CD14-positive monocyte (primary cell): ENCODE measurements around the gene HSPA2. TPM values are rescaled to one million over a fixed set of nuclear protein-coding genes. Genes with fewer than 3 reads are reported as not detected.
"Not testable (repeated sequence)": the region's sequence is repeated elsewhere in the genome, so short reads cannot be mapped to it uniquely, and the experiment has no call there.

Experiments
- DNase-seq, 3 donors: peaks; one replicate each; pipeline ENCODE4 v3.0.0-alpha.2; 2011 to 2022
- H2AFZ ChIP-seq: 2 replicates; pipeline ENCODE4 v1.6.0; 2012; ENCODE audit warnings: mild to moderate bottlenecking, low read depth, low read length, inconsistent platforms; ENCODE audit not compliant: insufficient read depth, poor library complexity, severe bottlenecking
- H3K27ac ChIP-seq, 2 donors: 1 replicate in 1 of 2; 2 replicates in 1 of 2; pipeline ENCODE4 v1.5.1; 2012 to 2013; ENCODE audit warnings: low read length in 2 of 2, control low read depth in 1 of 2, inconsistent platforms in 1 of 2, low read depth in 1 of 2, mild to moderate bottlenecking in 1 of 2
- H3K27me3 ChIP-seq, 2 donors: one replicate each; pipeline versions ENCODE4 v1.6.0 to v1.6.1; 2011 to 2013; ENCODE audit warnings: low read length in 2 of 2; ENCODE audit not compliant: control insufficient read depth in 2 of 2, insufficient read depth in 2 of 2
- H3K36me3 ChIP-seq, 2 donors: replicated peaks in 1 of 2; 1 replicate in 1 of 2; 2 replicates in 1 of 2; pipeline versions ENCODE4 v1.5.1 to v1.6.1; 2012 to 2013; ENCODE audit warnings: low read length in 2 of 2, control low read depth in 1 of 2, inconsistent platforms in 1 of 2, mild to moderate bottlenecking in 1 of 2; ENCODE audit not compliant: insufficient read depth in 2 of 2, control insufficient read depth in 1 of 2
- H3K4me1 ChIP-seq, 2 donors: 1 replicate in 1 of 2; 2 replicates in 1 of 2; pipeline versions ENCODE4 v1.5.1 to v1.6.1; 2012 to 2013; ENCODE audit warnings: low read length in 2 of 2, control low read depth in 1 of 2, inconsistent platforms in 1 of 2, mild to moderate bottlenecking in 1 of 2, moderate library complexity in 1 of 2; ENCODE audit not compliant: insufficient read depth in 2 of 2, control insufficient read depth in 1 of 2
- H3K4me2 ChIP-seq: replicated peaks from 2 replicates; pipeline ENCODE3; 2012; ENCODE audit warnings: low read length, moderate library complexity, mild to moderate bottlenecking; ENCODE audit not compliant: poor library complexity, severe bottlenecking; ENCODE audit errors: extremely low read depth
- H3K4me3 ChIP-seq, 3 experiments: fragments of 200-600 bp in 1 of 3; sonication (generic) in 1 of 3; replicated peaks in 1 of 3; 1 replicate in 2 of 3; 2 replicates in 1 of 3; pipeline ENCODE4 v1.5.1; 2011 to 2013; ENCODE audit warnings: low read length in 3 of 3, mild to moderate bottlenecking in 3 of 3, control low read depth in 2 of 3, low read depth in 2 of 3, inconsistent platforms in 1 of 3, moderate library complexity in 1 of 3
- H3K79me2 ChIP-seq: 2 replicates; pipeline ENCODE4 v1.6.0; 2012; ENCODE audit warnings: mild to moderate bottlenecking, control low read depth, inconsistent platforms, low read length, moderate library complexity; ENCODE audit not compliant: insufficient read depth
- H3K9ac ChIP-seq: 2 replicates; pipeline ENCODE4 v1.6.0; 2017; ENCODE audit warnings: low read length, mild to moderate bottlenecking; ENCODE audit not compliant: insufficient read depth, poor library complexity, severe bottlenecking
- H3K9me3 ChIP-seq, 2 donors: replicated peaks in 1 of 2; 1 replicate in 1 of 2; 2 replicates in 1 of 2; pipeline versions ENCODE4 v1.5.1 to v1.6.1; 2012 to 2013; ENCODE audit warnings: low read length in 2 of 2, control low read depth in 1 of 2; ENCODE audit not compliant: control insufficient read depth in 1 of 2, insufficient read depth in 1 of 2
- H4K20me1 ChIP-seq: 2 replicates; pipeline ENCODE4 v1.6.0; 2012; ENCODE audit warnings: mild to moderate bottlenecking, low read length, control low read depth, moderate library complexity; ENCODE audit not compliant: insufficient read depth
- H3K27ac Mint-ChIP-seq, 7 donors: one replicate each; pipeline ENCODE4 v1.8.0; 2020; ENCODE audit warnings: mild to moderate bottlenecking in 7 of 7, mixed read lengths in 7 of 7, moderate library complexity in 6 of 7, inconsistent platforms in 2 of 7
- H3K27me3 Mint-ChIP-seq, 3 donors: one replicate each; pipeline ENCODE4 v1.8.0; 2021 to 2022; ENCODE audit warnings: low read depth in 3 of 3, mild to moderate bottlenecking in 3 of 3, mixed read lengths in 3 of 3, moderate library complexity in 3 of 3, inconsistent platforms in 1 of 3
- H3K36me3 Mint-ChIP-seq, 2 donors: one replicate each; pipeline ENCODE4 v1.8.0; 2020; ENCODE audit warnings: mixed read lengths in 2 of 2, inconsistent platforms in 1 of 2, mild to moderate bottlenecking in 1 of 2
- H3K4me1 Mint-ChIP-seq: one replicate; pipeline ENCODE4 v1.8.0; 2020; ENCODE audit warnings: mild to moderate bottlenecking, mixed read lengths
- H3K4me3 Mint-ChIP-seq, 2 donors: one replicate each; pipeline ENCODE4 v1.8.0; 2020; ENCODE audit warnings: mild to moderate bottlenecking in 2 of 2, mixed read lengths in 2 of 2, moderate library complexity in 1 of 2
- H3K9me3 Mint-ChIP-seq, 7 donors: one replicate each; pipeline ENCODE4 v1.8.0; 2020 to 2022; ENCODE audit warnings: mixed read lengths in 7 of 7, mild to moderate bottlenecking in 6 of 7, moderate library complexity in 6 of 7, inconsistent platforms in 2 of 7
- CTCF ChIP-seq: fragments of 200-600 bp; IDR thresholded peaks from one replicate; pipeline ENCODE4 v1.8.0; 2022; ENCODE audit warnings: antibody characterized with exemption, mild to moderate bottlenecking
- WGBS: methylation state at CpG from one replicate; pipeline ENCODE4 v1.1.5; 2013; ENCODE audit warnings: missing lambda C conversion rate; ENCODE audit not compliant: insufficient coverage; 5-methylcytosine and 5-hydroxymethylcytosine counted together
- intact Hi-C, 2 donors: fragments of 100-400 bp; cut with micrococcal nuclease; formaldehyde crosslinking; loops; one replicate each; pipeline versions ENCODE4 v1.15.0 to v1.15.1; 2023
- polyA plus RNA-seq, 3 donors: library from polyadenylated mRNA; depleted of rRNA in 1 of 3; unstranded in 2 of 3; stranded (reverse) in 1 of 3; fragments of 300-500 nt in 2 of 3; fragments of >200 nt in 1 of 3; fragmentation: Illumina TruSeq in 2 of 3; gene quantifications; 1 replicate in 2 of 3; 2 replicates in 1 of 3; pipeline ENCODE4 v1.2.3, GENCODE V29; 2012 to 2021

HSPA2 gene
- polyA plus RNA-seq, 3 donors = 0.17 to 0.41 TPM; not detected in 1

DNA sequence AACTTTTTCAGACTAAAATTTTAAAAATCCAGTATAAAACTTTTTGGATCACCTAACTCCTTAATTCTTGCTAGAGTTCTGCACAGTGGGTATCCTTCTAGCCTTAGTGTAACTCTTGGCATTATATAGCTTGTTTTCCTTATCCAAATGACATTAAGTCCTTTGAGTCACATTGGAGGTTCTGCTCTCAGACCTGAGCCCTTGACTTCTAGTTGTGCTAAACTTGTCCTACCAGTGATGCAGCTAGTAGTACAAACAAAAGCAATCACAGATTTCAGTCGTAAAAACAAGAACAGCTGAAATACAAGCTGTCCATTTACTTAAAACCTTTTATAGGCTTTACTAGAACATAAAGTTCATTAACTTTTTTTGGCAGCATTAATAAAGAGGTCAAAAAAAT lies 25.5 kb upstream of the HSPA2 start:
- Histone ChIP-seq H3K4me3 (no peak overlapping the region), H2AFZ (no peak overlapping the region), H4K20me1 (peaks cover 100% of the 10 kb centered on the region), H3K27ac (no peak overlapping the region), H3K4me2 (no peak overlapping the region), H3K27me3 (no peaks in the 10 kb centered on the region), H3K4me1 (peaks cover 18 to 22% of the 10 kb centered on the region in 2 donors), H3K9me3 (no peaks in the 10 kb centered on the region), H3K36me3 (no peaks in the 10 kb centered on the region), H3K79me2 (peaks cover 98% of the 10 kb centered on the region), H3K9ac (no peak overlapping the region)
- DNase-seq = no peak
- Mint-ChIP-seq H3K36me3 (peaks cover 3 to 4% of the 10 kb centered on the region in 2 donors), H3K27ac (no peak overlapping the region), H3K27me3 (no peaks in the 10 kb centered on the region), H3K4me1 (peaks cover 21% of the 10 kb centered on the region), H3K4me3 (no peak overlapping the region), H3K9me3 (no peaks in the 10 kb centered on the region)
- no peak for TF ChIP-seq CTCF
- WGBS = no CpG with 5 or more reads among the region's 1 CpG
- intact Hi-C loops = no loop called here

DNA sequence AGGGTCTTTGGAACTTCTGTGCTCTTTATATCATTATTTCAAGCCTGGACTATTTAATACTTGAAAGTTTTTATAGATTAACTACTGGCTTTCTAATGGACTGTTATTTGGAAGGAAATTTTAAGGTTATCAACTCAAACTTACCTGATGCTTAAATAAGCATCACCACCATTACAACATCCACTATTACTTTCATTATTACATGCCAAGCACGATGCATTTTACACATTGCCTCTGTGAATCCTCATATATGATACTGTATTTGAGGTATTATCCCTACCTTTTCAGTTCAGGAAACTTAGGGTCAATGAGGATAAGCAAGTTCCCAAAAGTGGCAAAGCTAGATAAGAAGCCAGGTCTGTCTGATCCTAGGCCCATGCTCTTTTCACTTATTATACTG lies 23.6 kb upstream of the HSPA2 start:
- no peaks in the 10 kb centered on the region for H3K9me3 Mint-ChIP-seq
- no peak overlapping the region for H2AFZ ChIP-seq
- WGBS = no CpG with 5 or more reads among the region's 1 CpG
- no peak overlapping the region for H3K4me3 ChIP-seq
- H3K27ac ChIP-seq = no peak overlapping the region
- intact Hi-C loops = no loop called here
- peaks cover 0 to 3% of the 10 kb centered on the region in 2 donors for H3K4me1 ChIP-seq
- H3K27ac Mint-ChIP-seq = no peak overlapping the region
- no peak for DNase-seq
- H3K27me3 Mint-ChIP-seq = no peaks in the 10 kb centered on the region
- H4K20me1 ChIP-seq = peaks cover 100% of the 10 kb centered on the region
- peaks cover 97% of the 10 kb centered on the region for H3K79me2 ChIP-seq
- H3K9ac ChIP-seq = no peak overlapping the region
- H3K9me3 ChIP-seq = no peaks in the 10 kb centered on the region
- no peaks in the 10 kb centered on the region for H3K27me3 ChIP-seq
- H3K4me3 Mint-ChIP-seq = no peak overlapping the region
- peaks cover 4 to 6% of the 10 kb centered on the region in 2 donors for H3K36me3 Mint-ChIP-seq
- H3K4me1 Mint-ChIP-seq = peaks cover 3% of the 10 kb centered on the region
- H3K4me2 ChIP-seq = no peak overlapping the region
- peaks cover 6 to 17% of the 10 kb centered on the region in 2 donors for H3K36me3 ChIP-seq
- TF ChIP-seq CTCF = no peak

- Histone ChIP-seq H3K79me2 (peaks cover 97% of the 10 kb centered on the region), H4K20me1 (peaks cover 100% of the 10 kb centered on the region), H3K36me3 (peaks cover 13 to 24% of the 10 kb centered on the region in 2 donors)
- H3K9me3 ChIP-seq, H3K4me3 Mint-ChIP-seq, DNase-seq, H3K36me3 Mint-ChIP-seq, H3K4me2 ChIP-seq, H3K4me3 ChIP-seq, H2AFZ ChIP-seq, H3K27me3 Mint-ChIP-seq, H3K27me3 ChIP-seq, H3K4me1 Mint-ChIP-seq, H3K27ac ChIP-seq, H3K9me3 Mint-ChIP-seq, H3K9ac ChIP-seq, intact Hi-C loops, H3K27ac Mint-ChIP-seq, H3K4me1 ChIP-seq: not testable (repeated sequence)
- no CpG with 5 or more reads among the region's 6 CpGs for WGBS
Measured at GRCh38 chr14:64517667-64518066, 22.9 kb upstream of the HSPA2 start.
